ENCODE results near the gene ZNF254. TPM values are rescaled to one million over a fixed set of nuclear protein-coding genes. Genes with fewer than 3 reads are reported as not detected.
"Not testable (repeated sequence)": the region's sequence is repeated elsewhere in the genome, so short reads cannot be mapped to it uniquely, and the experiment has no call there.

Gene ZNF254
- polyA plus RNA-seq, 2 donors: 3.9 to 4.2 TPM

DNA sequence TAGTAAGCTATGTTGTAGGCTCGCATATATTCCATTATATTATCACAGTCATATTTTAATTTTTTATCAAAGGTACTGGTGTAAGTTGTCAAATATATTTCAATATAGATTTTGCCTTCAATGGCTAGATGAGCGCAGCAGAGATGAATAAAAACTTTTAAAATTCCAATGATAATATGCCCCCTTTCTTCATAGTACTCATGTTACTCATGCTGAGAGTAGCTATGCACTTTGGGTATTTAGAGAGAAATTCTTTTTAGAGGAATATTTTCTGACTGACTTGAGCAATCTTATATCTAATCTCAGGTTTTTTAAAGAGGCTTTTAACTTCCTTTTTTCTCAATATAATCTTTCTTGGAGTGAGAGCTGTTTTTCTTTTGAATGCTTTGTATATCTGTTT, 11.4 kb downstream of the ZNF254 start:
- no peaks in the 10 kb centered on the region for H3K36me3 ChIP-seq (ENCODE audit: control insufficient read depth in 2 of 2, insufficient read depth in 2 of 2, low read length in 1 of 2)
- no peaks in the 10 kb centered on the region for H3K4me1 ChIP-seq (ENCODE audit: control insufficient read depth in 2 of 2, insufficient read depth in 2 of 2, low read length in 1 of 2)
- no peaks in the 10 kb centered on the region for H3K9me3 ChIP-seq (ENCODE audit: control insufficient read depth in 2 of 2, insufficient read depth in 1 of 2, low read depth in 1 of 2, low read length in 1 of 2)
- no peak overlapping the region for H3K4me3 ChIP-seq (ENCODE audit: low read depth in 1 of 2, low read length in 2 of 2)
- H3K27ac ChIP-seq (ENCODE audit: low read depth in 2 of 2, low read length in 1 of 2): no peak overlapping the region
- no peaks in the 10 kb centered on the region for H3K27me3 ChIP-seq (ENCODE audit: control insufficient read depth in 1 of 2, insufficient read depth in 2 of 2, low read length in 2 of 2)
- WGBS, 2 donors: 97 to 98% methylated on average over 2 of the region's 2 CpGs

- no peaks in the 10 kb centered on the region for H3K27me3 ChIP-seq (ENCODE audit: control insufficient read depth in 1 of 2, insufficient read depth in 2 of 2, low read length in 2 of 2)
- H3K9me3 ChIP-seq (ENCODE audit: control insufficient read depth in 2 of 2, insufficient read depth in 1 of 2, low read depth in 1 of 2, low read length in 1 of 2): no peaks in the 10 kb centered on the region
- H3K4me3 ChIP-seq (ENCODE audit: low read depth in 1 of 2, low read length in 2 of 2): no peak overlapping the region
- no peaks in the 10 kb centered on the region for H3K36me3 ChIP-seq (ENCODE audit: control insufficient read depth in 2 of 2, insufficient read depth in 2 of 2, low read length in 1 of 2)
- no peaks in the 10 kb centered on the region for H3K4me1 ChIP-seq (ENCODE audit: control insufficient read depth in 2 of 2, insufficient read depth in 2 of 2, low read length in 1 of 2)
- H3K27ac ChIP-seq (ENCODE audit: low read depth in 2 of 2, low read length in 1 of 2): no peak overlapping the region
Observed at GRCh38 chr19:24099829-24100228, 12.8 kb downstream of the ZNF254 start.

DNA sequence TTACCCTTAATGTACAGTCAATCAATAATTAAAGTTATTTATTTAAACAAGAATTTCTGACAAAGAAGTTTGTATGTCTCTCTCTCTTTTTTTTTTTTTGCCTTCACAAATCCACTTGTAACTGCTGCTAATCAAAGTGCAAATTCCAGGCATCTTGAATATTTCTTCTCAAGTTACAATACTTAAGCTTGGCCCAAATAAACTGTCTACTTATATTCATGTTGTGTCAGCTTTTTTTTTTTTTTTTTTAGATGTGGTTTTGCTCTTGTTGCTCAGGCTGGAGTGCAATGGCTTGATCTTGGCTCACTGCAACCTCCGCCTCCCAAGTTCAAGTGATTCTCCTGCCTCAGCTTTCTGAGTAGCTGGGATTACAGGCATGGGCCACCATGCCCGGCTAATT, 13.6 kb downstream of the ZNF254 start:
- H3K27me3 ChIP-seq (ENCODE audit: control insufficient read depth in 1 of 2, insufficient read depth in 2 of 2, low read length in 2 of 2); H3K4me1 ChIP-seq (ENCODE audit: control insufficient read depth in 2 of 2, insufficient read depth in 2 of 2, low read length in 1 of 2); H3K27ac ChIP-seq (ENCODE audit: low read depth in 2 of 2, low read length in 1 of 2); H3K9me3 ChIP-seq (ENCODE audit: control insufficient read depth in 2 of 2, insufficient read depth in 1 of 2, low read depth in 1 of 2, low read length in 1 of 2); H3K36me3 ChIP-seq (ENCODE audit: control insufficient read depth in 2 of 2, insufficient read depth in 2 of 2, low read length in 1 of 2); H3K4me3 ChIP-seq (ENCODE audit: low read depth in 1 of 2, low read length in 2 of 2): not testable (repeated sequence)
- WGBS, 2 donors: 95% methylated on average over 2 of the region's 2 CpGs

DNA sequence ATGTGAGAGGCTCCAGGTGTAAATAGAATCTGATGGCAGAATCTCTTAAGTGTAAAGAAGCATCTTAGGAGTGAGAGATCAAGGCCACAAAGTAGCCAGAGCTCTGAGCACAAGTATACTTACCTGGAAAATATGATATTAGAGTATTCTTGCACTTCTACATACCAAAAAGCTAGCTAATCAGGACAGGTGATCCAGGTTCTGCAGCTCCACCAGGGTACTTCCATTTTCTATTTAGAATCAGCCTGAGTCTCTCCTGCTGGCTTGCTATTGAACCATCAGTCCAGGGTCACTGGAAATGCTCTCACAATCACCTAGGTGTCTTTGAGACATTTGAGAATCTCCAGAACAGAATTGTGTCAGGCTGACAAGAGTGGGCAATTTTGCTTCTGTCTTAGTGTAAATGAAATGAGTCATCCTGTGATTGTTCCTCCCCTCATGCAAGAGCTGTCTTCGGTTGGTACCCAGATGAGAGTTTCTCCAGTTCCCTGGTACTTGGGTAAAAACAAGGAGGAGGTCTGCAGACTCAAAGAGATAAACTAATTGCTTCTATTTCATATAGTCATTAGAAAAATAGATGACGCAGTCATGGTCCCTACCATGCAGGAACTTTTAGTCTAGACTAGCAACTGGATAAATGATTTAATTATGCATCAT, 14.6 kb downstream of the ZNF254 start:
- Histone ChIP-seq H3K4me1 (ENCODE audit: control insufficient read depth in 2 of 2, insufficient read depth in 2 of 2, low read length in 1 of 2) (no peaks in the 10 kb centered on the region), H3K9me3 (ENCODE audit: control insufficient read depth in 2 of 2, insufficient read depth in 1 of 2, low read depth in 1 of 2, low read length in 1 of 2) (no peaks in the 10 kb centered on the region), H3K4me3 (ENCODE audit: low read depth in 1 of 2, low read length in 2 of 2) (no peak overlapping the region), H3K36me3 (ENCODE audit: control insufficient read depth in 2 of 2, insufficient read depth in 2 of 2, low read length in 1 of 2) (no peaks in the 10 kb centered on the region), H3K27ac (ENCODE audit: low read depth in 2 of 2, low read length in 1 of 2) (no peak overlapping the region), H3K27me3 (ENCODE audit: control insufficient read depth in 1 of 2, insufficient read depth in 2 of 2, low read length in 2 of 2) (no peaks in the 10 kb centered on the region)
- WGBS, 2 donors: 87 to 96% methylated on average over 2 of the region's 2 CpGs

DNA sequence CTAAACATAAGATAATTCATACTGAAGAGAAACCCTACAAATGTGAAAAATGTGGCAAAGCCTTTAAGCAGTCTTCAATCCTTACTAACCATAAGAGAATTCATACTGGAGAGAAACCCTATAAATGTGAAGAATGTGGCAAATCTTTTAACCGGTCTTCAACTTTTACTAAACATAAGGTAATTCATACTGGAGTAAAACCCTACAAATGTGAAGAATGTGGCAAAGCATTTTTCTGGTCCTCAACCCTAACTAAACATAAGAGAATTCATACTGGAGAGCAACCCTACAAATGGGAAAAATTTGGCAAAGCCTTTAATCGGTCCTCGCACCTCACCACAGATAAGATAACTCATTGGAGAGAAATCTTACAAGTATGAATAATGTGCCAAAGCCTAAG, 40.6 kb downstream of the ZNF254 start:
- no peaks in the 10 kb centered on the region for H3K36me3 ChIP-seq (ENCODE audit: control insufficient read depth in 2 of 2, insufficient read depth in 2 of 2, low read length in 1 of 2)
- H3K27me3 ChIP-seq (ENCODE audit: control insufficient read depth in 1 of 2, insufficient read depth in 2 of 2, low read length in 2 of 2): no peaks in the 10 kb centered on the region
- H3K9me3 ChIP-seq (ENCODE audit: control insufficient read depth in 2 of 2, insufficient read depth in 1 of 2, low read depth in 1 of 2, low read length in 1 of 2): peaks cover 0 to 8% of the 10 kb centered on the region in 2 donors
- WGBS, 2 donors: 98 to 99% methylated on average over 3 of the region's 3 CpGs
- no peak overlapping the region for H3K27ac ChIP-seq (ENCODE audit: low read depth in 2 of 2, low read length in 1 of 2)
- H3K4me3 ChIP-seq (ENCODE audit: low read depth in 1 of 2, low read length in 2 of 2): no peak overlapping the region
- H3K4me1 ChIP-seq (ENCODE audit: control insufficient read depth in 2 of 2, insufficient read depth in 2 of 2, low read length in 1 of 2): no peaks in the 10 kb centered on the region

DNA sequence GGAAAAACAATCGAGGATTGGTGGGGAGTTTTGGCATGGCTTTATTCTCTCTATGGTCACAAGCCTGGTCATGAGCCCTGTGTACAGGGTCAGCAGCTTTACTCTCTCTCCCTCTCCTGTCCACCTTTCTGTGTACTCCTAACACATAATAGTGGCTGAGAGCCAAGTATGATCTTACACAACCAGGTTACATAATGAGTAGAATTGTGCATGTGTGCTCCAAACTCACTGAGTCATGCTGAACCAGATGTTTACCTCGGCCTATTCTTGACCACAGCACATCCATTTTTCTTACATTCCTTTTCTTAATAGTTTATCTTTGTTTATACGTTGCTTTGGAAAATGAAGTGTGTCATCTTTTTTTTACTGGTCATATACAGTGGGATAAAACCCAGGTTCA, 53.1 kb downstream of the ZNF254 start:
- WGBS, 2 donors: 81 to 82% methylated on average over 3 of the region's 3 CpGs
- H3K9me3 ChIP-seq (ENCODE audit: control insufficient read depth in 2 of 2, insufficient read depth in 1 of 2, low read depth in 1 of 2, low read length in 1 of 2): peaks cover 7 to 26% of the 10 kb centered on the region in 2 donors
- no peaks in the 10 kb centered on the region for H3K4me1 ChIP-seq (ENCODE audit: control insufficient read depth in 2 of 2, insufficient read depth in 2 of 2, low read length in 1 of 2)
- H3K27me3 ChIP-seq (ENCODE audit: control insufficient read depth in 1 of 2, insufficient read depth in 2 of 2, low read length in 2 of 2): no peaks in the 10 kb centered on the region
- H3K36me3 ChIP-seq (ENCODE audit: control insufficient read depth in 2 of 2, insufficient read depth in 2 of 2, low read length in 1 of 2): no peaks in the 10 kb centered on the region
- no peak overlapping the region for H3K4me3 ChIP-seq (ENCODE audit: low read depth in 1 of 2, low read length in 2 of 2)
- H3K27ac ChIP-seq (ENCODE audit: low read depth in 2 of 2, low read length in 1 of 2): no peak overlapping the region

DNA sequence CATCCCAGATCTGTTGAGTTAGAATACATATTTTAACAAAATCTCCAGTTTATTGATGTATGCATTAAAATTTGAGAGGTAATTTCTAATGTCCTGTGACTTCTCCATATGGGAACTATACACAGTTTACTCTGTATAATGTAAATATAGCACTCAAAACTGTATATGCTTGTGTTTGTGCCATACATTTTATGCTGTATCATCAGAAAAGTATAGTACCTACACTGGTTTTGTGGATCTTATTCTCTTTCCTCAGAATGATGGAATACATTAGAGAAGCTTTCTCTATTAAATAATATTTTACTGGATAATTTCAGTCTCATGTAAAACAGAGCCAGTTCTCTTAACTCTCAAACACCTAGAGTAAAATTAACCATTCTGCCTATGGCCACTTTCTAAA, 53.6 kb downstream of the ZNF254 start:
- no peak overlapping the region for H3K27ac ChIP-seq (ENCODE audit: low read depth in 2 of 2, low read length in 1 of 2)
- H3K9me3 ChIP-seq (ENCODE audit: control insufficient read depth in 2 of 2, insufficient read depth in 1 of 2, low read depth in 1 of 2, low read length in 1 of 2): peaks cover 7 to 24% of the 10 kb centered on the region in 2 donors
- H3K27me3 ChIP-seq (ENCODE audit: control insufficient read depth in 1 of 2, insufficient read depth in 2 of 2, low read length in 2 of 2): no peaks in the 10 kb centered on the region
- H3K4me3 ChIP-seq (ENCODE audit: low read depth in 1 of 2, low read length in 2 of 2): no peak overlapping the region
- no peaks in the 10 kb centered on the region for H3K4me1 ChIP-seq (ENCODE audit: control insufficient read depth in 2 of 2, insufficient read depth in 2 of 2, low read length in 1 of 2)
- H3K36me3 ChIP-seq (ENCODE audit: control insufficient read depth in 2 of 2, insufficient read depth in 2 of 2, low read length in 1 of 2): no peaks in the 10 kb centered on the region

DNA sequence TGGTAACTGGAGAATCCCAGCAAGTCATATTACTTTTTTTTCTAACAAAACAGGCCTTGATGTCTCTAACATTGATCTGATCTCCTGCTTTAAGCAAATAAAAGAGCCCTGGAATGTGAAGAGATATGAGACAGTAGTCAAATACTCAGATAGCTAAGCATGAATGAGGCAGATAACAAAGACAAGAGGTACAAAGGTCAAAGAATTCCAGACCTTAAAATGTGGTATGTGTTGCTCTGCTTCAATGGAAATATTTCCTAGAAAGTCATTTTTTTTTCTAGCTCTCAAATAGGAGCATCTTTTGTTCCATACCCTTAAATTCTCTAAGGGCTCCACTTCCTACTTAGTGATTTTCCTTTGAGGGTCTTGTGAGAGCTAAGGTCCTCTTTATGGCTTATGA, 54.6 kb downstream of the ZNF254 start:
- H3K27me3 ChIP-seq (ENCODE audit: control insufficient read depth in 1 of 2, insufficient read depth in 2 of 2, low read length in 2 of 2): no peaks in the 10 kb centered on the region
- no peaks in the 10 kb centered on the region for H3K4me1 ChIP-seq (ENCODE audit: control insufficient read depth in 2 of 2, insufficient read depth in 2 of 2, low read length in 1 of 2)
- no peak overlapping the region for H3K4me3 ChIP-seq (ENCODE audit: low read depth in 1 of 2, low read length in 2 of 2)
- no peak overlapping the region for H3K27ac ChIP-seq (ENCODE audit: low read depth in 2 of 2, low read length in 1 of 2)
- H3K9me3 ChIP-seq (ENCODE audit: control insufficient read depth in 2 of 2, insufficient read depth in 1 of 2, low read depth in 1 of 2, low read length in 1 of 2): peaks cover 7 to 23% of the 10 kb centered on the region in 2 donors
- no peaks in the 10 kb centered on the region for H3K36me3 ChIP-seq (ENCODE audit: control insufficient read depth in 2 of 2, insufficient read depth in 2 of 2, low read length in 1 of 2)

GRCh38 chr19:24142771-24143170, 55.8 kb downstream of the ZNF254 start:
- Histone ChIP-seq H3K9me3 (ENCODE audit: control insufficient read depth in 2 of 2, insufficient read depth in 1 of 2, low read depth in 1 of 2, low read length in 1 of 2) (peaks cover 0 to 13% of the 10 kb centered on the region in 2 donors), H3K4me3 (ENCODE audit: low read depth in 1 of 2, low read length in 2 of 2) (no peak overlapping the region), H3K36me3 (ENCODE audit: control insufficient read depth in 2 of 2, insufficient read depth in 2 of 2, low read length in 1 of 2) (no peaks in the 10 kb centered on the region), H3K27me3 (ENCODE audit: control insufficient read depth in 1 of 2, insufficient read depth in 2 of 2, low read length in 2 of 2) (no peaks in the 10 kb centered on the region), H3K4me1 (ENCODE audit: control insufficient read depth in 2 of 2, insufficient read depth in 2 of 2, low read length in 1 of 2) (no peaks in the 10 kb centered on the region), H3K27ac (ENCODE audit: low read depth in 2 of 2, low read length in 1 of 2) (no peak overlapping the region)
- 97 to 98% methylated on average over 3 of the region's 3 CpGs for WGBS, 2 donors

GRCh38 chr19:24159707-24160106, 72.7 kb downstream of the ZNF254 start:
- H3K9me3 ChIP-seq (ENCODE audit: control insufficient read depth in 2 of 2, insufficient read depth in 1 of 2, low read depth in 1 of 2, low read length in 1 of 2): peaks cover 2 to 10% of the 10 kb centered on the region in 2 donors
- H3K27me3 ChIP-seq (ENCODE audit: control insufficient read depth in 1 of 2, insufficient read depth in 2 of 2, low read length in 2 of 2): no peaks in the 10 kb centered on the region
- no peaks in the 10 kb centered on the region for H3K4me1 ChIP-seq (ENCODE audit: control insufficient read depth in 2 of 2, insufficient read depth in 2 of 2, low read length in 1 of 2)
- H3K36me3 ChIP-seq (ENCODE audit: control insufficient read depth in 2 of 2, insufficient read depth in 2 of 2, low read length in 1 of 2): peaks cover 0 to 3% of the 10 kb centered on the region in 2 donors
- no peak overlapping the region for H3K27ac ChIP-seq (ENCODE audit: low read depth in 2 of 2, low read length in 1 of 2)
- 82 to 84% methylated on average over 2 of the region's 2 CpGs for WGBS, 2 donors
- H3K4me3 ChIP-seq (ENCODE audit: low read depth in 1 of 2, low read length in 2 of 2): no peak overlapping the region

Data from esophagus (tissue), 2 donors.